ENCODE results near the gene FRMD5. TPM values are rescaled to one million over a fixed set of nuclear protein-coding genes. Genes with fewer than 3 reads are reported as not detected.

FRMD5 gene
- total RNA-seq, 1 donor from 2014 or later: 0.54 TPM

DNA sequence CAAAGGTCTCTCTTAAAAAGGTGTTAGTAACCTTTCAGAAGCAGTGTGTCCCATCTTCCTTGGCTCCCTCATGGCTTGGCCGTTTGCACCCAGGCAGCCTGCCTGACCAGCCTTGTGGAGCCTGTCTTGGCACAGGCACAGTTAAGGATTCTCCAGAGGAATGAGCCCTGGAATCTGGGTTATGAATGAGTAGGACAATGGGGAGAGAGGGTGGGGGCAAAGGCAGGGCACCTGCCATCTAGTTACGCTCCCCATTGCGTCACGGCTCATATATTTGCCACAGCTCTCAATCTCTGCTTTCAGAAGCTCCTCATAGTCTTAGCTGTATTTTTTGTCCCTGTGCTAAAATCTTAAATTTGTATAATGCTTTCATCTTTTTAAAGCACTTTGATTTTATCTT lies 317.7 kb downstream of the FRMD5 start:
- no peaks in the 10 kb centered on the region for H3K27me3 Mint-ChIP-seq (ENCODE audit: unreplicated experiment)
- no peak overlapping the region for H3K4me3 Mint-ChIP-seq (ENCODE audit: unreplicated experiment)
- DNase-seq (ENCODE audit: low spot score): no peak
- H3K4me1 Mint-ChIP-seq (ENCODE audit: unreplicated experiment): peaks cover 13% of the 10 kb centered on the region
- H3K27ac Mint-ChIP-seq (ENCODE audit: unreplicated experiment): no peak overlapping the region
- no peak for TF ChIP-seq CTCF (IDR thresholded peaks at IDR 0.05; ENCODE audit: unreplicated experiment)
- H3K9me3 Mint-ChIP-seq (ENCODE audit: unreplicated experiment): no peaks in the 10 kb centered on the region
- H3K36me3 Mint-ChIP-seq (ENCODE audit: low read depth, unreplicated experiment): no peaks in the 10 kb centered on the region

DNA sequence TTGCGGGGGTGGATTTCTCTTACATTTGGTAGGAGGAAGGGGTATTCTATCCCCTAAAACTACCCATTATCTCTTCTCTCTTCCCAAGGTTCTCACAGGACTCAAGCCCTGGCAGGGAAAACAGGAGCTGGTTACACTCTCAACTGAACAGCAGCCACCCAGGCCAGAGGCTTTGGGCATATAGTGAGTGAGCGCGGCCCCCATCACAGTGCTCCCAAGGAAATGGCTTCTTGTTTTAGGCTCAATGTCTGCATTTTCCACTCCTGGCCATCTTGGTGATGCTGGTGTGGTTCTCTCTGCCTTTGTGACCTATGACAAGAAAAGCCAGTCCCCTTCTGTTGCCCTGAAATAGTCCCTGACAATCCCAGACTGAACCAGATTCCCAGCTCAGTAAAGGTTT lies 318.2 kb downstream of the FRMD5 start:
- no peak overlapping the region for H3K4me3 Mint-ChIP-seq (ENCODE audit: unreplicated experiment)
- H3K27me3 Mint-ChIP-seq (ENCODE audit: unreplicated experiment): no peaks in the 10 kb centered on the region
- H3K36me3 Mint-ChIP-seq (ENCODE audit: low read depth, unreplicated experiment): no peaks in the 10 kb centered on the region
- no peak for DNase-seq (ENCODE audit: low spot score)
- no peak overlapping the region for H3K27ac Mint-ChIP-seq (ENCODE audit: unreplicated experiment)
- no peaks in the 10 kb centered on the region for H3K9me3 Mint-ChIP-seq (ENCODE audit: unreplicated experiment)
- no peak for TF ChIP-seq CTCF (IDR thresholded peaks at IDR 0.05; ENCODE audit: unreplicated experiment)
- H3K4me1 Mint-ChIP-seq (ENCODE audit: unreplicated experiment): peaks cover 12% of the 10 kb centered on the region

- no peak for TF ChIP-seq CTCF (IDR thresholded peaks at IDR 0.05; ENCODE audit: unreplicated experiment)
- H3K4me3 Mint-ChIP-seq (ENCODE audit: unreplicated experiment): no peak overlapping the region
- H3K27me3 Mint-ChIP-seq (ENCODE audit: unreplicated experiment): no peaks in the 10 kb centered on the region
- no peaks in the 10 kb centered on the region for H3K36me3 Mint-ChIP-seq (ENCODE audit: low read depth, unreplicated experiment)
- H3K9me3 Mint-ChIP-seq (ENCODE audit: unreplicated experiment): no peaks in the 10 kb centered on the region
- DNase-seq (ENCODE audit: low spot score): no peak
- no peak overlapping the region for H3K27ac Mint-ChIP-seq (ENCODE audit: unreplicated experiment)
- no peaks in the 10 kb centered on the region for H3K4me1 Mint-ChIP-seq (ENCODE audit: unreplicated experiment)
Measured at GRCh38 chr15:43873651-43874050, 321.4 kb downstream of the FRMD5 start.

GRCh38 chr15:43872416-43873020 lies 322.6 kb downstream of the FRMD5 start:
- H3K27me3 Mint-ChIP-seq (ENCODE audit: unreplicated experiment): no peaks in the 10 kb centered on the region
- peak; percentile 55 for TF ChIP-seq CTCF (IDR thresholded peaks at IDR 0.05; ENCODE audit: unreplicated experiment)
- DNase-seq (ENCODE audit: low spot score): peak; percentile 70
- no peaks in the 10 kb centered on the region for H3K9me3 Mint-ChIP-seq (ENCODE audit: unreplicated experiment)
- no peaks in the 10 kb centered on the region for H3K36me3 Mint-ChIP-seq (ENCODE audit: low read depth, unreplicated experiment)
- H3K4me1 Mint-ChIP-seq (ENCODE audit: unreplicated experiment): no peaks in the 10 kb centered on the region
- no peak overlapping the region for H3K4me3 Mint-ChIP-seq (ENCODE audit: unreplicated experiment)
- H3K27ac Mint-ChIP-seq (ENCODE audit: unreplicated experiment): no peak overlapping the region

- TF ChIP-seq CTCF (IDR thresholded peaks at IDR 0.05; ENCODE audit: unreplicated experiment): no peak
- no peak overlapping the region for H3K27ac Mint-ChIP-seq (ENCODE audit: unreplicated experiment)
- no peaks in the 10 kb centered on the region for H3K36me3 Mint-ChIP-seq (ENCODE audit: low read depth, unreplicated experiment)
- H3K27me3 Mint-ChIP-seq (ENCODE audit: unreplicated experiment): no peaks in the 10 kb centered on the region
- H3K4me1 Mint-ChIP-seq (ENCODE audit: unreplicated experiment): no peaks in the 10 kb centered on the region
- no peak overlapping the region for H3K4me3 Mint-ChIP-seq (ENCODE audit: unreplicated experiment)
- no peak for DNase-seq (ENCODE audit: low spot score)
- H3K9me3 Mint-ChIP-seq (ENCODE audit: unreplicated experiment): no peaks in the 10 kb centered on the region
Measured at GRCh38 chr15:43871835-43872234, 323.2 kb downstream of the FRMD5 start.
